Hepatocyte (in vitro differentiated cells): ENCODE results near the gene ATP6V1B1.

Experiments
- EZH2 ChIP-seq: fragments of 200-600 bp; sonication (generic); IDR thresholded peaks from 2 replicates; pipeline ENCODE4 v1.6.1; 2016; ENCODE audit warnings: antibody characterized with exemption, mild to moderate bottlenecking, borderline replicate concordance
- EZH2phosphoT487 ChIP-seq: fragments of 200-600 bp; sonication (generic); IDR thresholded peaks from one replicate; pipeline ENCODE4 v1.6.1; 2018; ENCODE audit warnings: antibody characterized with exemption, mild to moderate bottlenecking, low read depth, moderate library complexity; ENCODE audit not compliant: unreplicated experiment, severe bottlenecking
- TF ChIP-seq, protein P1 (sequence below): fragments of 200-600 bp; sonication (generic); IDR thresholded peaks from 2 replicates; pipeline ENCODE4 v1.5.1; 2016; ENCODE audit warnings: antibody characterized with exemption, mild to moderate bottlenecking; ENCODE audit not compliant: poor library complexity

DNA sequence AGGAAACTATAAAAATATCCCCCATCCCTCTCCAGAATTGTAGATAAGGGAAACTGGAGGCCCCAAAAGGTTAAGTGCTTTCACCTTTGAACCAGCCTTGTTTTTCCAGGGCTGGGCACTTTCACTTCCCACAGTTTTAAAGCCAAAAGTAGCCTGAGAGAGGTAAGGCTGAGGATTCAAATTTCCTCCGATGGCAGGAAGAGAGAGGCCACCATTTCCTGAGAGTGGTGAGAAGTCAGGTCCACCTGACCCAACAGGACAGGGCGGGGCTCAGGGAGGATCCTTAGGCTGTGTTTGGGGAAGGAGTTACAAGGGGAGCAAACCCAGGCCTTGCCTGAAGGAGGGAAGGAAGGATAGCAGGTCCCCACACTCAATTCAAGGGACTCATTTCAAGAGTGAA lies 63.7 kb downstream of the ATP6V1B1 start:
- TF ChIP-seq, protein P1, sequence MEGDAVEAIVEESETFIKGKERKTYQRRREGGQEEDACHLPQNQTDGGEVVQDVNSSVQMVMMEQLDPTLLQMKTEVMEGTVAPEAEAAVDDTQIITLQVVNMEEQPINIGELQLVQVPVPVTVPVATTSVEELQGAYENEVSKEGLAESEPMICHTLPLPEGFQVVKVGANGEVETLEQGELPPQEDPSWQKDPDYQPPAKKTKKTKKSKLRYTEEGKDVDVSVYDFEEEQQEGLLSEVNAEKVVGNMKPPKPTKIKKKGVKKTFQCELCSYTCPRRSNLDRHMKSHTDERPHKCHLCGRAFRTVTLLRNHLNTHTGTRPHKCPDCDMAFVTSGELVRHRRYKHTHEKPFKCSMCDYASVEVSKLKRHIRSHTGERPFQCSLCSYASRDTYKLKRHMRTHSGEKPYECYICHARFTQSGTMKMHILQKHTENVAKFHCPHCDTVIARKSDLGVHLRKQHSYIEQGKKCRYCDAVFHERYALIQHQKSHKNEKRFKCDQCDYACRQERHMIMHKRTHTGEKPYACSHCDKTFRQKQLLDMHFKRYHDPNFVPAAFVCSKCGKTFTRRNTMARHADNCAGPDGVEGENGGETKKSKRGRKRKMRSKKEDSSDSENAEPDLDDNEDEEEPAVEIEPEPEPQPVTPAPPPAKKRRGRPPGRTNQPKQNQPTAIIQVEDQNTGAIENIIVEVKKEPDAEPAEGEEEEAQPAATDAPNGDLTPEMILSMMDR = no peak
- TF ChIP-seq EZH2 = no peak
- no peak for TF ChIP-seq EZH2phosphoT487
